GM21825 (cell line): Measurements from ENCODE around the gene PTGES3.

ENCODE experiments used
- ATAC-seq: cut with Tn5 transposase; IDR thresholded peaks from one replicate; pipeline ENCODE4 v1.9.1; 2021; ENCODE audit warnings: mild to moderate bottlenecking, moderate library complexity; ENCODE audit not compliant: unreplicated experiment

The PTGES3 gene

GRCh38 chr12:56629459-56630179, 58.5 kb downstream of the PTGES3 start:
- no peak for ATAC-seq

GRCh38 chr12:56628671-56629458, 59.2 kb downstream of the PTGES3 start:
- peak; percentile 28 for ATAC-seq

GRCh38 chr12:56626701-56627100, 61.4 kb downstream of the PTGES3 start:
- ATAC-seq: no peak

GRCh38 chr12:56622535-56622934, 65.5 kb downstream of the PTGES3 start:
- no peak for ATAC-seq

- ATAC-seq: no peak
These were observed 71.2 kb downstream of the PTGES3 start for GRCh38 chr12:56616925-56617324.

GRCh38 chr12:56616244-56616643, 71.8 kb downstream of the PTGES3 start:
- no peak for ATAC-seq

- ATAC-seq: no peak
These were observed 73.5 kb downstream of the PTGES3 start for GRCh38 chr12:56614627-56615026.
